ENCODE measurements around the gene SOX6.

Gene SOX6

GRCh38 chr11:16265022-16265421, 91.3 kb downstream of the SOX6 start:
- no peak for DNase-seq

- DNase-seq = no peak
These were observed 93.7 kb downstream of the SOX6 start for GRCh38 chr11:16262645-16262955.

- no peak for DNase-seq
These were observed 94.3 kb downstream of the SOX6 start for GRCh38 chr11:16261836-16262644.

GRCh38 chr11:16252373-16252772, 104.0 kb downstream of the SOX6 start:
- no peak for DNase-seq

GRCh38 chr11:16248248-16248647, 108.1 kb downstream of the SOX6 start:
- DNase-seq = no peak

GRCh38 chr11:16242806-16243205, 113.5 kb downstream of the SOX6 start:
- DNase-seq = no peak

GRCh38 chr11:16240687-16241086, 115.7 kb downstream of the SOX6 start:
- no peak for DNase-seq

- no peak for DNase-seq
These were observed 116.9 kb downstream of the SOX6 start for GRCh38 chr11:16239141-16240105.

GRCh38 chr11:16226245-16226644, 130.1 kb downstream of the SOX6 start:
- no peak for DNase-seq

- no peak for DNase-seq
These were observed 130.7 kb downstream of the SOX6 start for GRCh38 chr11:16225623-16226022.

GRCh38 chr11:16223558-16223957, 132.8 kb downstream of the SOX6 start:
- no peak for DNase-seq

- DNase-seq = no peak
These were observed 138.7 kb downstream of the SOX6 start for GRCh38 chr11:16217631-16218030.

GRCh38 chr11:16216831-16217230, 139.5 kb downstream of the SOX6 start:
- DNase-seq = no peak

- no peak for DNase-seq
These were observed 141.0 kb downstream of the SOX6 start for GRCh38 chr11:16215352-16215751.

- no peak for DNase-seq
These were observed 144.9 kb downstream of the SOX6 start for GRCh38 chr11:16211407-16211806.

GRCh38 chr11:16204261-16204660, 152.1 kb downstream of the SOX6 start:
- no peak for DNase-seq

- no peak for DNase-seq
These were observed 160.7 kb downstream of the SOX6 start for GRCh38 chr11:16195651-16196050.

- no peak for DNase-seq
These were observed 161.8 kb downstream of the SOX6 start for GRCh38 chr11:16194566-16194965.

- DNase-seq = no peak
These were observed 162.4 kb downstream of the SOX6 start for GRCh38 chr11:16193897-16194381.

GRCh38 chr11:16191868-16192240, 164.5 kb downstream of the SOX6 start:
- DNase-seq = no peak

GRCh38 chr11:16191212-16191867, 165.0 kb downstream of the SOX6 start:
- no peak for DNase-seq

- DNase-seq = no peak
These were observed 169.7 kb downstream of the SOX6 start for GRCh38 chr11:16186680-16187079.

- no peak for DNase-seq
These were observed 171.3 kb downstream of the SOX6 start for GRCh38 chr11:16185042-16185441.
